HepG2 (cell line): ENCODE data around the gene TM4SF5. TPM values are rescaled to one million over a fixed set of nuclear protein-coding genes. Genes with fewer than 3 reads are reported as not detected.

Experiments used
- HOMEZ ChIP-seq: IDR thresholded peaks from 2 replicates; pipeline ENCODE4 v1.6.1; 2016; ENCODE audit warnings: low read depth
- ISL2 ChIP-seq: sonication (generic); formaldehyde crosslinking; IDR thresholded peaks from 2 replicates; pipeline ENCODE4 v1.5.0; 2020; ENCODE audit warnings: missing genetic modification reagents
- ISX ChIP-seq: sonication (generic); formaldehyde crosslinking; conservative IDR thresholded peaks from 2 replicates; pipeline ENCODE4 v1.5.0; 2020; ENCODE audit warnings: missing genetic modification reagents
- KMT2B ChIP-seq: IDR thresholded peaks from 2 replicates; pipeline ENCODE4 v1.6.1; 2016; ENCODE audit warnings: missing genetic modification reagents, missing compliant biosample characterization
- NKX3-1 ChIP-seq: sonication (generic); formaldehyde crosslinking; IDR thresholded peaks from 2 replicates; pipeline ENCODE4 v1.5.0; 2020; ENCODE audit warnings: missing genetic modification reagents
- PLSCR1 ChIP-seq: sonication (generic); formaldehyde crosslinking; IDR thresholded peaks from 2 replicates; pipeline ENCODE4 v1.5.0; 2020; ENCODE audit warnings: missing genetic modification reagents, mild to moderate bottlenecking, borderline replicate concordance
- SIN3B ChIP-seq: fragments of 150-350 bp; IDR thresholded peaks from 2 replicates; pipeline ENCODE4 v1.6.1; 2014; ENCODE audit warnings: low read length
- SMAD1 ChIP-seq: sonication (generic); formaldehyde crosslinking; IDR thresholded peaks from 2 replicates; pipeline ENCODE4 v1.4.0; 2020; ENCODE audit warnings: missing genetic modification reagents, low read depth, mild to moderate bottlenecking, borderline replicate concordance
- ZBTB25 ChIP-seq: IDR thresholded peaks from 2 replicates; pipeline ENCODE4 v1.6.1; 2018; ENCODE audit warnings: missing genetic modification reagents
- ZBTB7B ChIP-seq: sonication (generic); formaldehyde crosslinking; IDR thresholded peaks from 2 replicates; pipeline ENCODE4 v1.4.0; 2020; ENCODE audit warnings: missing genetic modification reagents
- ZNF292 ChIP-seq: sonication (generic); formaldehyde crosslinking; IDR thresholded peaks from 2 replicates; pipeline ENCODE4 v1.8.1; 2022; ENCODE audit warnings: mild to moderate bottlenecking, low read depth, missing genetic modification reagents, borderline replicate concordance
- ZNF350 ChIP-seq: sonication (generic); formaldehyde crosslinking; IDR thresholded peaks from 2 replicates; pipeline ENCODE4 v1.4.0; 2020; ENCODE audit warnings: mild to moderate bottlenecking, low read depth, missing genetic modification reagents, borderline replicate concordance
- ZNF468 ChIP-seq: sonication (generic); formaldehyde crosslinking; IDR thresholded peaks from 2 replicates; pipeline ENCODE4 v1.8.0; 2022; ENCODE audit warnings: mild to moderate bottlenecking, moderate library complexity, missing genetic modification reagents
- ZNF7 ChIP-seq: IDR thresholded peaks from 2 replicates; pipeline ENCODE4 v1.6.1; 2016; ENCODE audit warnings: missing biosample characterization, missing genetic modification reagents
- ZSCAN25 ChIP-seq: sonication (generic); formaldehyde crosslinking; IDR thresholded peaks from 2 replicates; pipeline ENCODE4 v1.8.0; 2022; ENCODE audit warnings: mild to moderate bottlenecking, missing genetic modification reagents
- polyA plus RNA-seq, 8 experiments: library from polyadenylated mRNA; depleted of rRNA in 3 of 8; stranded (reverse) in 7 of 8; unstranded in 1 of 8; fragments of >200 nt; fragmentation: Illumina TruSeq in 4 of 8; extraction: Trizol in 4 of 8; gene quantifications; 2 replicates each; pipeline versions ENCODE4 v1.2.1 to v1.2.3, GENCODE V29; 2011 to 2016; ENCODE audit warnings: low read depth in 4 of 8, missing spikeins in 1 of 8, mixed read lengths in 1 of 8; ENCODE audit not compliant: insufficient read depth in 1 of 8
- total RNA-seq, 5 experiments: library from RNA; depleted of rRNA; stranded (reverse); fragments of >200 nt; fragmentation: Illumina TruSeq; extraction: Trizol; gene quantifications; 2 replicates each; pipeline ENCODE4 v1.2.3, GENCODE V29; 2016; ENCODE audit warnings: low read depth in 1 of 5
- TF ChIP-seq, protein P1 (sequence below): conservative IDR thresholded peaks from 2 replicates; pipeline ENCODE4 v1.6.1; 2018; ENCODE audit warnings: missing genetic modification reagents
- TF ChIP-seq, protein P2 (sequence below): sonication (generic); formaldehyde crosslinking; IDR thresholded peaks from 2 replicates; pipeline ENCODE4 v1.4.0; 2020; ENCODE audit warnings: missing genetic modification reagents
- TF ChIP-seq, protein P3 (sequence below): sonication (generic); formaldehyde crosslinking; IDR thresholded peaks from 2 replicates; pipeline ENCODE4 v1.8.0; 2022; ENCODE audit warnings: mild to moderate bottlenecking, missing genetic modification reagents; ENCODE audit not compliant: insufficient replicate concordance

The TM4SF5 gene
- total and polyA plus RNA-seq, 2 of the 13 experiments (the other 11 are each of a cell fraction or from before 2014, with no cell fraction given) = 30.1 to 126 TPM

GRCh38 chr17:4788807-4789700, 17.4 kb downstream of the TM4SF5 start, which contains the start of gene GLTPD2 (continued):
- TF ChIP-seq, protein P1, sequence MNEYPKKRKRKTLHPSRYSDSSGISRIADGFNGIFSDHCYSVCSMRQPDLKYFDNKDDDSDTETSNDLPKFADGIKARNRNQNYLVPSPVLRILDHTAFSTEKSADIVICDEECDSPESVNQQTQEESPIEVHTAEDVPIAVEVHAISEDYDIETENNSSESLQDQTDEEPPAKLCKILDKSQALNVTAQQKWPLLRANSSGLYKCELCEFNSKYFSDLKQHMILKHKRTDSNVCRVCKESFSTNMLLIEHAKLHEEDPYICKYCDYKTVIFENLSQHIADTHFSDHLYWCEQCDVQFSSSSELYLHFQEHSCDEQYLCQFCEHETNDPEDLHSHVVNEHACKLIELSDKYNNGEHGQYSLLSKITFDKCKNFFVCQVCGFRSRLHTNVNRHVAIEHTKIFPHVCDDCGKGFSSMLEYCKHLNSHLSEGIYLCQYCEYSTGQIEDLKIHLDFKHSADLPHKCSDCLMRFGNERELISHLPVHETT (CRISPR knock-in tag) = no peak; the same call in 1 of the 2 replicates
- TF ChIP-seq ISL2 (CRISPR knock-in tag) (peak; percentile 60), ZBTB7B (CRISPR knock-in tag) (peak; percentile 76), SIN3B (no peak), SMAD1 (CRISPR knock-in tag) (no peak), ISX (no peak), ZBTB25 (CRISPR knock-in tag) (0 out of 2 replicates have a peak, but pooled peaks have one; percentile 48), ZNF350 (CRISPR knock-in tag) (peak; percentile 42; the same call in 1 of the 2 replicates), ZNF7 (CRISPR knock-in tag) (no peak), ZSCAN25 (peak; percentile 72), ZNF468 (0 out of 2 replicates have a peak, but pooled peaks have one; percentile 16), ZNF292 (CRISPR knock-in tag) (peak; percentile 52; the same call in 1 of the 2 replicates), PLSCR1 (CRISPR knock-in tag) (no peak; the same call in 1 of the 2 replicates), NKX3-1 (CRISPR knock-in tag) (no peak), KMT2B (CRISPR knock-in tag) (no peak), HOMEZ (CRISPR knock-in tag) (0 out of 2 replicates have a peak, but pooled peaks have one; percentile 34)
- TF ChIP-seq, protein P2, sequence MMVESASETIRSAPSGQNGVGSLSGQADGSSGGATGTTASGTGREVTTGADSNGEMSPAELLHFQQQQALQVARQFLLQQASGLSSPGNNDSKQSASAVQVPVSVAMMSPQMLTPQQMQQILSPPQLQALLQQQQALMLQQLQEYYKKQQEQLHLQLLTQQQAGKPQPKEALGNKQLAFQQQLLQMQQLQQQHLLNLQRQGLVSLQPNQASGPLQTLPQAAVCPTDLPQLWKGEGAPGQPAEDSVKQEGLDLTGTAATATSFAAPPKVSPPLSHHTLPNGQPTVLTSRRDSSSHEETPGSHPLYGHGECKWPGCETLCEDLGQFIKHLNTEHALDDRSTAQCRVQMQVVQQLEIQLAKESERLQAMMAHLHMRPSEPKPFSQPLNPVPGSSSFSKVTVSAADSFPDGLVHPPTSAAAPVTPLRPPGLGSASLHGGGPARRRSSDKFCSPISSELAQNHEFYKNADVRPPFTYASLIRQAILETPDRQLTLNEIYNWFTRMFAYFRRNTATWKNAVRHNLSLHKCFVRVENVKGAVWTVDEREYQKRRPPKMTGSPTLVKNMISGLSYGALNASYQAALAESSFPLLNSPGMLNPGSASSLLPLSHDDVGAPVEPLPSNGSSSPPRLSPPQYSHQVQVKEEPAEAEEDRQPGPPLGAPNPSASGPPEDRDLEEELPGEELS (CRISPR knock-in tag) = peak; percentile 75
- TF ChIP-seq, protein P3, sequence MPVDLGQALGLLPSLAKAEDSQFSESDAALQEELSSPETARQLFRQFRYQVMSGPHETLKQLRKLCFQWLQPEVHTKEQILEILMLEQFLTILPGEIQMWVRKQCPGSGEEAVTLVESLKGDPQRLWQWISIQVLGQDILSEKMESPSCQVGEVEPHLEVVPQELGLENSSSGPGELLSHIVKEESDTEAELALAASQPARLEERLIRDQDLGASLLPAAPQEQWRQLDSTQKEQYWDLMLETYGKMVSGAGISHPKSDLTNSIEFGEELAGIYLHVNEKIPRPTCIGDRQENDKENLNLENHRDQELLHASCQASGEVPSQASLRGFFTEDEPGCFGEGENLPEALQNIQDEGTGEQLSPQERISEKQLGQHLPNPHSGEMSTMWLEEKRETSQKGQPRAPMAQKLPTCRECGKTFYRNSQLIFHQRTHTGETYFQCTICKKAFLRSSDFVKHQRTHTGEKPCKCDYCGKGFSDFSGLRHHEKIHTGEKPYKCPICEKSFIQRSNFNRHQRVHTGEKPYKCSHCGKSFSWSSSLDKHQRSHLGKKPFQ (CRISPR knock-in tag) = peak; percentile 45
